Prostate gland (tissue), 2 donors: ENCODE measurements around the gene ZC3H13.

ENCODE experiments used
- POLR2A ChIP-seq: fragments of 450-650 bp; IDR thresholded peaks from one replicate; pipeline ENCODE4 v1.6.1; 2016; ENCODE audit warnings: antibody characterized with exemption, mild to moderate bottlenecking
- POLR2AphosphoS5 ChIP-seq: sonication (generic); formaldehyde crosslinking; IDR thresholded peaks from one replicate; pipeline ENCODE4 v1.6.1; 2017; ENCODE audit warnings: antibody characterized with exemption
- TF ChIP-seq, protein P1 (sequence below), 4 experiments: fragments of 200-600 bp in 2 of 4; fragments of 450-650 bp in 2 of 4; sonication (generic) in 2 of 4; IDR thresholded peaks; 1 replicate in 3 of 4; 2 replicates in 1 of 4; pipeline ENCODE4 v1.5.1; 2016 to 2019; ENCODE audit warnings: antibody characterized with exemption in 4 of 4, mild to moderate bottlenecking in 2 of 4, moderate library complexity in 2 of 4

DNA sequence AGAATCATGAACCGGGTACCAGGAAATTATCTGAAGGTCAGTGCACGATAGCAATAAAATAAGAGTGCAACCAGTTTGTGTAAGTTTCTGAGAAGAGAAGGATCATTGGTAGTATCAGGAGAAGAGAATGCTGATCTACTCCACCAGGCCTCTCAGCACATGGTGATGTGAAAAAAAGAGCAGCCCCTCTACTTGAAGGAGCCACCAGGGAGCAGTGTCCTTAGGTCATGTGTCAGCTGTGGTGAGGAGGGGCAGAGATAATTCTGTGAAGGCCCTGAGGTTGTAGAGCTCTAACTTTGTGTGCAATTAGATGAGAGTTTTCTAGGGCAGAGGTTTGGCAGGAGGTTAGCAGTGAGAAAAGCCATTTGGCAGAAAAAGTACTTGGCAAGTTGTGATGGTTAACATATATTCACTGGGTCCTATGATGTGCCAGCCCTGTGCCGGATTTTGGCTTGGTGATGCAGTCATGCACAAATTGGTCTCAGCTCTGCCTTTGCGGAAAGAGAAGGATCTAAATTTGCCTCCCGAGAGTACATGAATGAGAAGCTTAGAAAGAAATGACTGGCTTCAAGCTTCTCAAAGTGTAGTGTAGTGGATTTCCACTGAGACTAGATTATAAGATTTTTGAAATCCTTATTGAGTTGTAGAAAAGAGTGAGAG, 19.2 kb upstream of the ZC3H13 start:
- TF ChIP-seq, protein P1, sequence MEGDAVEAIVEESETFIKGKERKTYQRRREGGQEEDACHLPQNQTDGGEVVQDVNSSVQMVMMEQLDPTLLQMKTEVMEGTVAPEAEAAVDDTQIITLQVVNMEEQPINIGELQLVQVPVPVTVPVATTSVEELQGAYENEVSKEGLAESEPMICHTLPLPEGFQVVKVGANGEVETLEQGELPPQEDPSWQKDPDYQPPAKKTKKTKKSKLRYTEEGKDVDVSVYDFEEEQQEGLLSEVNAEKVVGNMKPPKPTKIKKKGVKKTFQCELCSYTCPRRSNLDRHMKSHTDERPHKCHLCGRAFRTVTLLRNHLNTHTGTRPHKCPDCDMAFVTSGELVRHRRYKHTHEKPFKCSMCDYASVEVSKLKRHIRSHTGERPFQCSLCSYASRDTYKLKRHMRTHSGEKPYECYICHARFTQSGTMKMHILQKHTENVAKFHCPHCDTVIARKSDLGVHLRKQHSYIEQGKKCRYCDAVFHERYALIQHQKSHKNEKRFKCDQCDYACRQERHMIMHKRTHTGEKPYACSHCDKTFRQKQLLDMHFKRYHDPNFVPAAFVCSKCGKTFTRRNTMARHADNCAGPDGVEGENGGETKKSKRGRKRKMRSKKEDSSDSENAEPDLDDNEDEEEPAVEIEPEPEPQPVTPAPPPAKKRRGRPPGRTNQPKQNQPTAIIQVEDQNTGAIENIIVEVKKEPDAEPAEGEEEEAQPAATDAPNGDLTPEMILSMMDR (IDR thresholded peaks at IDR 0.05): no peak
- no peak for TF ChIP-seq POLR2A
- TF ChIP-seq POLR2AphosphoS5: no peak
